DOHH2 (cell line): ENCODE measurements around the gene PDE4D.

Experiments
- H3F3A ChIP-seq: fragments of 200-600 bp; sonication (generic), shearing (Covaris generic); 2 replicates; pipeline ENCODE4 v1.6.0; 2016; ENCODE audit warnings: antibody characterized with exemption, mild to moderate bottlenecking; ENCODE audit not compliant: control insufficient read depth, insufficient read depth
- H3K27ac ChIP-seq: fragments of 200-600 bp; sonication (generic); 2 replicates; pipeline ENCODE4 v1.5.1; 2014; ENCODE audit warnings: low read depth, mild to moderate bottlenecking, low read length, moderate library complexity
- H3K27me3 ChIP-seq: fragments of 200-600 bp; sonication (generic); 2 replicates; pipeline ENCODE4 v1.6.1; 2014; ENCODE audit warnings: mild to moderate bottlenecking, low read length, mixed read lengths; ENCODE audit not compliant: control insufficient read depth
- H3K36me3 ChIP-seq: fragments of 200-600 bp; sonication (generic); 2 replicates; pipeline ENCODE4 v1.6.1; 2014; ENCODE audit warnings: mild to moderate bottlenecking, low read length, moderate library complexity, mixed read lengths; ENCODE audit not compliant: control insufficient read depth
- H3K4me1 ChIP-seq: fragments of 200-600 bp; sonication (generic); 2 replicates; pipeline ENCODE4 v1.6.1; 2014; ENCODE audit warnings: mild to moderate bottlenecking, low read length, mixed read lengths; ENCODE audit not compliant: control insufficient read depth
- H3K4me2 ChIP-seq: fragments of 200-600 bp; sonication (generic); 2 replicates; pipeline ENCODE4 v1.6.0; 2014; ENCODE audit warnings: mild to moderate bottlenecking, low read length, moderate library complexity
- H3K4me3 ChIP-seq: fragments of 200-600 bp; sonication (generic); 2 replicates; pipeline ENCODE4 v1.5.1; 2014; ENCODE audit warnings: mild to moderate bottlenecking, low read length, mixed read lengths
- H3K79me2 ChIP-seq: fragments of 200-600 bp; sonication (generic); 2 replicates; pipeline ENCODE4 v1.6.1; 2014; ENCODE audit warnings: mild to moderate bottlenecking, low read length, mixed read lengths; ENCODE audit not compliant: control insufficient read depth
- H3K9me2 ChIP-seq: fragments of 200-600 bp; sonication (generic); replicated peaks from 2 replicates; pipeline ENCODE4 v1.6.1; 2014; ENCODE audit warnings: mild to moderate bottlenecking, low read length, mixed read lengths; ENCODE audit not compliant: control insufficient read depth
- H3K9me3 ChIP-seq: fragments of 200-600 bp; sonication (generic); 2 replicates; pipeline ENCODE4 v1.6.1; 2014; ENCODE audit warnings: antibody characterized with exemption, low read length, mixed read lengths; ENCODE audit not compliant: control insufficient read depth, insufficient read depth
- H4K20me1 ChIP-seq: fragments of 200-600 bp; sonication (generic); 2 replicates; pipeline ENCODE4 v1.6.0; 2014; ENCODE audit warnings: low read depth, mild to moderate bottlenecking, antibody characterized with exemption, low read length, moderate library complexity; ENCODE audit not compliant: control insufficient read depth, insufficient read depth
- CTCF ChIP-seq: fragments of 200-600 bp; sonication (generic); IDR thresholded peaks from one replicate; pipeline ENCODE4 v1.5.1; 2014; ENCODE audit warnings: antibody characterized with exemption, mild to moderate bottlenecking, low read depth, low read length; ENCODE audit not compliant: poor library complexity, severe bottlenecking
- EZH2phosphoT487 ChIP-seq: fragments of 200-600 bp; sonication (generic); IDR thresholded peaks from 2 replicates; pipeline ENCODE4 v1.6.1; 2017; ENCODE audit warnings: borderline replicate concordance, mild to moderate bottlenecking, antibody characterized with exemption, low read length, moderate library complexity, mixed read lengths

PDE4D gene

GRCh38 chr5:58993461-58993860, 900.1 kb downstream of the PDE4D start:
- Histone ChIP-seq H4K20me1 (no peaks in the 10 kb centered on the region), H3K4me3 (no peak overlapping the region)

GRCh38 chr5:58988938-58989337, 904.6 kb downstream of the PDE4D start:
- H3F3A ChIP-seq = no peaks in the 10 kb centered on the region
- H3K79me2 ChIP-seq = no peaks in the 10 kb centered on the region
- H3K36me3 ChIP-seq = peaks cover 12% of the 10 kb centered on the region
- H3K9me2 ChIP-seq = no peaks in the 10 kb centered on the region
- no peak overlapping the region for H3K4me3 ChIP-seq
- H3K27ac ChIP-seq = no peak overlapping the region
- no peaks in the 10 kb centered on the region for H3K9me3 ChIP-seq
- no peaks in the 10 kb centered on the region for H3K27me3 ChIP-seq
- no peak overlapping the region for H3K4me2 ChIP-seq
- H4K20me1 ChIP-seq = no peaks in the 10 kb centered on the region
- H3K4me1 ChIP-seq = no peaks in the 10 kb centered on the region
- TF ChIP-seq CTCF (no peak), EZH2phosphoT487 (no peak)

More at GRCh38 chr5:58993461-58993860, 900.1 kb downstream of the PDE4D start:
- H3K27ac ChIP-seq = no peak overlapping the region
- TF ChIP-seq CTCF = no peak
- TF ChIP-seq EZH2phosphoT487 = no peak
- no peaks in the 10 kb centered on the region for H3K4me1 ChIP-seq
- no peaks in the 10 kb centered on the region for H3K27me3 ChIP-seq
- no peaks in the 10 kb centered on the region for H3K9me2 ChIP-seq
- peaks cover 9% of the 10 kb centered on the region for H3K36me3 ChIP-seq
- H3K9me3 ChIP-seq = no peaks in the 10 kb centered on the region
- no peaks in the 10 kb centered on the region for H3K79me2 ChIP-seq
- no peaks in the 10 kb centered on the region for H3F3A ChIP-seq
- H3K4me2 ChIP-seq = no peak overlapping the region

GRCh38 chr5:58987193-58987592, 906.3 kb downstream of the PDE4D start:
- no peaks in the 10 kb centered on the region for H3K4me1 ChIP-seq
- H3K4me3 ChIP-seq = no peak overlapping the region
- H3K9me2 ChIP-seq = no peaks in the 10 kb centered on the region
- no peaks in the 10 kb centered on the region for H4K20me1 ChIP-seq
- no peak overlapping the region for H3K4me2 ChIP-seq
- H3K36me3 ChIP-seq = peaks cover 12% of the 10 kb centered on the region
- no peaks in the 10 kb centered on the region for H3K9me3 ChIP-seq
- no peak overlapping the region for H3K27ac ChIP-seq
- TF ChIP-seq CTCF (no peak), EZH2phosphoT487 (no peak)
- no peaks in the 10 kb centered on the region for H3F3A ChIP-seq
- no peaks in the 10 kb centered on the region for H3K79me2 ChIP-seq
- H3K27me3 ChIP-seq = no peaks in the 10 kb centered on the region

- Histone ChIP-seq H3K27me3 (no peaks in the 10 kb centered on the region), H3K79me2 (no peaks in the 10 kb centered on the region), H3F3A (no peaks in the 10 kb centered on the region), H3K36me3 (peaks cover 15% of the 10 kb centered on the region), H3K9me3 (no peaks in the 10 kb centered on the region), H3K4me3 (no peak overlapping the region), H3K4me1 (no peaks in the 10 kb centered on the region), H4K20me1 (no peaks in the 10 kb centered on the region), H3K27ac (no peak overlapping the region), H3K9me2 (no peaks in the 10 kb centered on the region), H3K4me2 (no peak overlapping the region)
- TF ChIP-seq CTCF = no peak
- no peak for TF ChIP-seq EZH2phosphoT487
Observed at GRCh38 chr5:58986281-58986680, 907.2 kb downstream of the PDE4D start.
